Measurements from ENCODE around the gene ZNF454.

- TF ChIP-seq, protein P1, sequence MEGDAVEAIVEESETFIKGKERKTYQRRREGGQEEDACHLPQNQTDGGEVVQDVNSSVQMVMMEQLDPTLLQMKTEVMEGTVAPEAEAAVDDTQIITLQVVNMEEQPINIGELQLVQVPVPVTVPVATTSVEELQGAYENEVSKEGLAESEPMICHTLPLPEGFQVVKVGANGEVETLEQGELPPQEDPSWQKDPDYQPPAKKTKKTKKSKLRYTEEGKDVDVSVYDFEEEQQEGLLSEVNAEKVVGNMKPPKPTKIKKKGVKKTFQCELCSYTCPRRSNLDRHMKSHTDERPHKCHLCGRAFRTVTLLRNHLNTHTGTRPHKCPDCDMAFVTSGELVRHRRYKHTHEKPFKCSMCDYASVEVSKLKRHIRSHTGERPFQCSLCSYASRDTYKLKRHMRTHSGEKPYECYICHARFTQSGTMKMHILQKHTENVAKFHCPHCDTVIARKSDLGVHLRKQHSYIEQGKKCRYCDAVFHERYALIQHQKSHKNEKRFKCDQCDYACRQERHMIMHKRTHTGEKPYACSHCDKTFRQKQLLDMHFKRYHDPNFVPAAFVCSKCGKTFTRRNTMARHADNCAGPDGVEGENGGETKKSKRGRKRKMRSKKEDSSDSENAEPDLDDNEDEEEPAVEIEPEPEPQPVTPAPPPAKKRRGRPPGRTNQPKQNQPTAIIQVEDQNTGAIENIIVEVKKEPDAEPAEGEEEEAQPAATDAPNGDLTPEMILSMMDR (IDR thresholded peaks at IDR 0.05 in 4 of 5, conservative IDR thresholded peaks at IDR 0.05 in 1 of 5), result no peak
- TF ChIP-seq POLR2A (IDR thresholded peaks at IDR 0.05), result no peak
These were observed 42.7 kb downstream of the ZNF454 start for GRCh38 chr5:178983728-178984127.
